OCI-LY7 (cell line): ENCODE data around the gene REEP6. TPM values are rescaled to one million over a fixed set of nuclear protein-coding genes. Genes with fewer than 3 reads are reported as not detected.

Experiments
- BruUV-seq: library from RNA; stranded (reverse); fragments of 400-500 nt; replicated peaks from 2 replicates; lab custom pipeline; 2021; lab: Mats Ljungman, UMichigan
- CTCF ChIA-PET: fragments of 300-600 bp; sonication (Branson Sonifier 250); formaldehyde crosslinking; loops from one replicate; lab custom pipeline; 2022; ENCODE audit warnings: antibody characterized with exemption; ENCODE audit not compliant: unreplicated experiment; lab: Charles Lee
- POLR2A ChIA-PET: fragments of 300-600 bp; sonication (Branson Sonifier 250); formaldehyde crosslinking; loops from one replicate; lab custom pipeline; 2022; ENCODE audit warnings: antibody characterized with exemption; lab: Charles Lee
- DNase-seq: peaks from one replicate; pipeline ENCODE4 v3.0.0-alpha.2; 2015; ENCODE audit warnings: low spot score
- H2AFZ ChIP-seq: fragments of 200-600 bp; sonication (generic), shearing (Covaris generic); 2 replicates; pipeline ENCODE4 v1.6.1; 2014; ENCODE audit warnings: mild to moderate bottlenecking, antibody characterized with exemption, low read length, moderate library complexity
- H3K27ac ChIP-seq: fragments of 200-600 bp; sonication (generic); 2 replicates; pipeline ENCODE4 v1.5.1; 2014; ENCODE audit warnings: mixed run types, low read depth, mild to moderate bottlenecking, moderate library complexity, low read length, inconsistent platforms; ENCODE audit not compliant: poor library complexity, severe bottlenecking
- H3K36me3 ChIP-seq: fragments of 200-600 bp; sonication (generic); 2 replicates; pipeline ENCODE4 v1.6.1; 2014; ENCODE audit warnings: mild to moderate bottlenecking, antibody characterized with exemption, low read length, moderate library complexity, mixed read lengths; ENCODE audit not compliant: insufficient read depth
- H3K4me1 ChIP-seq: fragments of 200-600 bp; sonication (generic); 2 replicates; pipeline ENCODE4 v1.5.1; 2014; ENCODE audit warnings: mild to moderate bottlenecking, low read length; ENCODE audit not compliant: insufficient read depth, poor library complexity, severe bottlenecking
- H3K4me2 ChIP-seq: fragments of 200-600 bp; sonication (generic); 2 replicates; pipeline ENCODE4 v1.6.1; 2014; ENCODE audit warnings: mild to moderate bottlenecking, low read length
- H3K4me3 ChIP-seq: fragments of 200-600 bp; sonication (generic); 2 replicates; pipeline ENCODE4 v1.5.1; 2014; ENCODE audit warnings: mild to moderate bottlenecking, low read depth, low read length; ENCODE audit not compliant: poor library complexity, severe bottlenecking
- H3K79me2 ChIP-seq: fragments of 200-600 bp; sonication (generic); 2 replicates; pipeline ENCODE4 v1.6.1; 2016; ENCODE audit warnings: low read depth, mild to moderate bottlenecking, low read length, moderate library complexity, mixed read lengths; ENCODE audit not compliant: insufficient read depth
- H3K9me2 ChIP-seq: fragments of 200-600 bp; sonication (generic); 2 replicates; pipeline ENCODE4 v1.6.1; 2016; ENCODE audit warnings: mild to moderate bottlenecking, low read length, mixed read lengths; ENCODE audit not compliant: insufficient read depth
- H3K9me3 ChIP-seq: fragments of 200-600 bp; sonication (generic); 2 replicates; pipeline ENCODE4 v1.6.1; 2014; ENCODE audit warnings: mild to moderate bottlenecking, mixed run types, low read length, mixed read lengths
- H4K20me1 ChIP-seq: fragments of 200-600 bp; sonication (generic); 2 replicates; pipeline ENCODE4 v1.6.1; 2014; ENCODE audit warnings: mild to moderate bottlenecking, antibody characterized with exemption, low read length, moderate library complexity, mixed read lengths; ENCODE audit not compliant: insufficient read depth
- CTCF ChIP-seq: fragments of 200-600 bp; sonication (generic); conservative IDR thresholded peaks from 2 replicates; pipeline ENCODE4 v1.5.1; 2014; ENCODE audit warnings: mild to moderate bottlenecking, antibody characterized with exemption, low read length, moderate library complexity, mixed read lengths
- EZH2phosphoT487 ChIP-seq: fragments of 200-600 bp; sonication (generic); IDR thresholded peaks from 2 replicates; pipeline ENCODE4 v1.6.1; 2018; ENCODE audit warnings: low read depth, borderline replicate concordance, mild to moderate bottlenecking, mixed run types, antibody characterized with exemption, low read length, moderate library complexity, mixed read lengths
- intact Hi-C: fragments of 100-400 bp; cut with micrococcal nuclease; formaldehyde crosslinking; loops from one replicate; pipeline ENCODE4 v1.10.0; 2022; ENCODE audit not compliant: unreplicated experiment
- total RNA-seq, 2 experiments: library from RNA; depleted of rRNA in 1 of 2; stranded (reverse); fragments of >200 nt in 1 of 2; shearing (Covaris generic) in 1 of 2; gene quantifications; 2 replicates each; pipeline ENCODE4 v1.2.3, GENCODE V29; 2014 to 2022

Gene REEP6
- total RNA-seq, 2 experiments from 2014 or later, result 1.3 to 3.6 TPM

GRCh38 chr19:1495051-1495798 is 4.2 kb downstream of the REEP6 start:
- Histone ChIP-seq H2AFZ (no peak overlapping the region), H3K4me3 (no peak overlapping the region), H3K27ac (no peak overlapping the region), H3K79me2 (no peaks in the 10 kb centered on the region), H3K4me2 (no peak overlapping the region), H3K9me3 (no peaks in the 10 kb centered on the region), H3K36me3 (no peaks in the 10 kb centered on the region), H3K9me2 (no peaks in the 10 kb centered on the region), H3K4me1 (peaks cover 7% of the 10 kb centered on the region), H4K20me1 (no peaks in the 10 kb centered on the region)
- intact Hi-C loops, result no loop called here
- no TSS peak for BruUV-seq
- no peak for TF ChIP-seq EZH2phosphoT487
- TF ChIP-seq CTCF, result no peak
- no peak for DNase-seq
- POLR2A ChIA-PET, result no interaction called here
- CTCF ChIA-PET, result no interaction called here

- DNase-seq, result no peak
- H3K79me2 ChIP-seq, result no peaks in the 10 kb centered on the region
- peaks cover 6% of the 10 kb centered on the region for H3K4me1 ChIP-seq
- no peaks in the 10 kb centered on the region for H3K9me3 ChIP-seq
- no peak overlapping the region for H2AFZ ChIP-seq
- no peak for TF ChIP-seq CTCF
- TF ChIP-seq EZH2phosphoT487, result no peak
- POLR2A ChIA-PET, result no interaction called here
- H3K27ac ChIP-seq, result no peak overlapping the region
- H3K4me3 ChIP-seq, result no peak overlapping the region
- intact Hi-C loops, result no loop called here
- BruUV-seq, result no TSS peak
- H3K4me2 ChIP-seq, result no peak overlapping the region
- no peaks in the 10 kb centered on the region for H3K9me2 ChIP-seq
- H3K36me3 ChIP-seq, result no peaks in the 10 kb centered on the region
- no peaks in the 10 kb centered on the region for H4K20me1 ChIP-seq
- CTCF ChIA-PET, result no interaction called here
Observed at GRCh38 chr19:1495799-1496713, 5.1 kb downstream of the REEP6 start.
